HG03457 (cell line): Measurements from ENCODE around the gene MSH3.

Experiments used
- ATAC-seq: cut with Tn5 transposase; IDR thresholded peaks from one replicate; pipeline ENCODE4 v1.9.1; 2021; ENCODE audit warnings: moderate number of reproducible peaks; ENCODE audit not compliant: unreplicated experiment

The MSH3 gene

GRCh38 chr5:80654391-80655230, at the start of gene MSH3, which contains the start of gene DHFR:
Gene MSH3, plus strand, starts transcription at chr5:80654652. Its CDS starts 76 bp downstream, at chr5:80654728.
Gene DHFR, minus strand, starts transcription at chr5:80654983. Its CDS starts 494 bp downstream, at chr5:80654489.
- peak; percentile 20 for ATAC-seq

- ATAC-seq = no peak
These were observed 47.1 kb upstream of the MSH3 start for GRCh38 chr5:80607343-80607742.

DNA sequence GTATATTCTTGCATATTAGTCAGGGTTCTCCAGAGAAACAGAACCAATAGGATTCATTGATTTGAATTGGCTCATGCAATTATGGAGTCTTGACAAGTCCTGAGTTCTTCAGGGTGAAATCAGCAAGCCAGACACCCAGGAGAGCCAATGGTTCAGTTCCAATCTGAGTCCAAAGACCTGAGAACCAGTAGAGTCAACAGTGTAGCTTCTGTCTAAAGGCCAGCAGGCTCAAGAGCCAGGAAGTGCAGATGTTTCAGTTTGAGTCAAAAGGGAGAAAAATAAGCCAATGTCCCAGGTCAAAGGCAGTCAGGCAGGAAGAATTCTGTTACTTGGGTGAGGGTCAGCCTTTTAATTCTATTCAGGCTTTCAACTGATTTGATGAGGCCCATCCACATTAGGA, 46.6 kb upstream of the MSH3 start:
- peak; percentile 71 for ATAC-seq

DNA sequence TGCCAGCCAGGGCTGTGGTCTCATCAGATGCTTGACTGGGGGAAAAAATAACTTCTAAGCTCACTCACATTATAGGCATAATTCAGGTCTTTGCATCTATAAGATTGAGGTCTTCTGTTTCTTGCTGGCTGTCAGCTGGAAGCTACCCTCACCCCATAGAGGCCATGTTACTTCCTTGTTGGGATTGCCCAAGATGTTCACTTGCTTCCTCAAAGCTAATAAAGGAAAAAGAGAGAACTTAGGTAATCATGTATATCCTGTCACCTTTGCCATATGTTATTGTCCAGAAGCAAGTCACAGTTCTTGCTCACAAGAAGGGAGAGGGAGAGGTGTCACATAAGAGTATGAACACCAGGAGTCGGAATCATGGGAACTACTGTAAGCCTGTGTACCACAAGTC, 45.7 kb upstream of the MSH3 start:
- no peak for ATAC-seq

- ATAC-seq = no peak
These were observed 44.8 kb upstream of the MSH3 start for GRCh38 chr5:80609692-80610091.

- no peak for ATAC-seq
These were observed 39.1 kb upstream of the MSH3 start for GRCh38 chr5:80615266-80615914.

- ATAC-seq = no peak
These were observed 36.0 kb upstream of the MSH3 start for GRCh38 chr5:80618438-80618837.

- no peak for ATAC-seq
These were observed 35.4 kb upstream of the MSH3 start for GRCh38 chr5:80619086-80619485.

DNA sequence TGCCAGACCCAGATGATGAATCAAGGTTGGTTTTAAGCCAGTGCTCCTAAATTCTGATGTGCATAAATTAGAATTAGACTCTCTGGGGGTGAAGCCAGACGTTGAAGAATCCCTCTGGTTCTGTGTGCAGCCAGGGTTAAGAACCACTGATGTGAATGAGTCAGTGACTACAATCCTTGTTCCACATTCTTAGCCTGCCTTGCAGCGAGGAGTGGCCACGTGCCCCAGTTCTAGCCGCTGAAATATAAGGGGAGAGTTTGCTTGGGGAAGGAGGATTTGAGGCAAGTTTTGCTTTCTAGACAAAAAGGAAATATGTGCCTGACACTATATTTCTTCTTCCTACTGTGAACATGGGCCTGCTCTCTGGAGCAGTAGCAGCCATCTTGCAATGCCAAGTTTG, 34.2 kb upstream of the MSH3 start:
- ATAC-seq = no peak

DNA sequence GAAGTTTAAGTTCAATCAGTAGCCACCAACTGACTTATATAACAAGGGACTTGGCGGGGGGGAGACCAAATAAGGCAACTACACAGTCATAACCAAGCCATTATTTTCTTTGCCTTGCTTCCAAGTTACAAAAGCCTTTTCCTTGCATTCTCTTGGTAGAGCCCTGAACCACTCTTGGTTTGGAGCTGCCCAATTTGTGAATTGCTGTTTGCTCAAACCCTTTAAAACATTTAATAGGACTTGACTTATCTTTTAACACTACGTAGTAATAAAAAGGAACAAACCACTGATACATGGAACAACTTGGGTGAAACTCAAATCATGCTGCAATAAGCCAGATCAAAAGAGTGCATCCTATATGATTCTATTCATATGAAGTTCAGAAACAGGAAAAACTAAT, 31.7 kb upstream of the MSH3 start:
- no peak for ATAC-seq

- no peak for ATAC-seq
These were observed 30.5 kb upstream of the MSH3 start for GRCh38 chr5:80623999-80624398.

GRCh38 chr5:80625230-80625629, 29.2 kb upstream of the MSH3 start:
- no peak for ATAC-seq

GRCh38 chr5:80629281-80629680, 25.2 kb upstream of the MSH3 start:
- ATAC-seq = no peak

DNA sequence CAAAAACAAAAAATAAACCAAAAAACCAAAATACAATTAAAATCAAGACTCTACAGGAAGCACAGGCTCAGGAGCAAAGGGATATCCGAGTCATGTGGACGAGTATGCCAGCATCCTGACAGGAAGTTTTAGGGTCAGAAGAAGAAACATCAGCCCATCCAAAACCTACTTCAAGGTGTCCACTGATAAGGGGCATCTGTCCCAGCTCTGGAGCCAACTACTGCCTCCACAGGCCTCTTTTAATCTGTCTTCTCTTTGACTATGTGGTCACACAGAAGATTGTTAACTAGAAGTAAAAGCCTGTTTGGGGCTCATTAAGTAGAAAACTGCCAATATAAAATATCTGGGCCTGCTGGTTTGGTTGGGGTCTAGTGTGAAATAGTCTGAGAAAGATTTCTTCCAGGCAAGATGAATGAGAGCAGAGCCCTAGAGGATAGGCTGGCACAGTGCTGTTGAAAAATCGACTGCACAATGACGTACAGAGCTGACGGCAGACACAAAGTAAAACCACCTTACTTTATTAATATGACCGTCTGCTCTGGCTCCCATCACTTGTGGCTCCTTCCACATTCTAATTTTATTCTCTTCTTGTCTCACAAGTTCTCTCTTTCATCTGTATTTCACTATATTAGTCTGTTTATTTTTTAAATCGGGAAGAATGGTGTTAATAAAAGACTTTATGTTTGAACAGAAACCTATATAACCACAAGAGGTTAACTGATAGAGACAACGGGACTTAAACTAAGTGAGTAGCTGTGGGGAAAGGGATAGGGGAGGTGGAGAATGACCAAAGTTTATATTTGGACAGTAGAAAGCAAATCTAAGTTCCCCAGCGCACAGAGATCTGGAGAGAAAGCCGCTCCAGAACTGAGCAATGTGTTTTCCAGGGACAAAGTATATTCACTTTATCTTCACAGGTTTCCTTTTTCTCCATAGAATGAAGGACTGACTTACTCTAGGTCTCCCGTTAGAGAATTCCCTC, 22.9 kb upstream of the MSH3 start:
- ATAC-seq = no peak

DNA sequence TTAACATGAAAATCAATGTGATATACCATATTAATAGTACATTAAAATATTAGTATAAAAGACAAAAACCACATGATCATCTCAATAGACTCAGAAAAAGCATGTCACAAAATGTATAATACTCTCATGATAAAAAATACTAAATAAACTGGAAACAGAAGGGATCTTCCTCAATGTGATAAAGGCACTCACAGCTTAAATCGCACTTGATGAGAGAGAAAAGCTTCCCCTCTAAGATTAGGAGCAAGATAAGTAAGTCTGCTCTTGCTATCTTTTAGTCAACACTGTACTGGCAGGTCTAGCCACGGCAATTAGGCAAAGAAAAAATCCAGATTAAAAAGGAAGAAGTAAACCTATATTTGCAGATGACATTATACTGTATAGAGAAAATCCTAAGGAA, 21.8 kb upstream of the MSH3 start:
- ATAC-seq = no peak

- ATAC-seq = no peak
These were observed 20.3 kb upstream of the MSH3 start for GRCh38 chr5:80634193-80634592.

GRCh38 chr5:80641353-80641752, 13.1 kb upstream of the MSH3 start:
- ATAC-seq = no peak

DNA sequence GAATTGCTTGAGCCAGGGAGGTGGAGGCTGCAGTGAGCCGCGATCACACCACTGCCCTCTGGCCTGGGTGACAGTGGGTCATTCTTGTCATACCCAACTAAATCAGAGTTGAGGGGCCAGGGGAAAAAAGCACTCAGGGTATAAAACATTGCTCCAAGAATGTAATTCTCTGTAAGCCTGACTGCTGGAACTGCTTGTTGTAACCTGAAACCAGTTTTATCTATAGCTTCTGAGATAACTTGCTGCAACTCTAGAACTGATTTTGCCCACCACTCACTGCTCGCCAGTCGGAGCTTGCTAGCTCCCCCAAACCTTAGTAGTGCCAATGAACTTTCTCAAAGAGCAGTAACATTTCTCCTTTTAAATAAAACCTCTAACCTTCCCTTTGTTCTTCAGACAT, 9.6 kb upstream of the MSH3 start:
- ATAC-seq = no peak

GRCh38 chr5:80646926-80647325, 7.5 kb upstream of the MSH3 start:
- no peak for ATAC-seq

DNA sequence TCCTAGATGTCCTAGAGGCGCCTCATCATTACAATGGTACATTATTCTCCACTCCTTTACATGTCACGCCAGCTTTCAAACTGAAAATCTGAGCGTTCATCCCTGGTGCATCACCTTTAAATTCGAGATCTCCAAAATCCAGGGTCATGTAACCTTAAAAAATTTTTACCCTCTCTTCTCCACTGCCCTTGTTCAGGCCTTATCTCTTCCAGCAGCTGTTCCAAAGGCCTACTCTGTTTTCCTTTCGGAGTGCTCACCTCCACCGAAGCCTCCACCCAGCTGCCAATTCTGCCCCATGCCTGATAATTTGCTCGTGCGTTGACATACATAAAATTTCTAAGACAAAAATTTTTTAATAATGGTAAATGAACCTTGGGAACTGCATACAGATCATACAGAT, 950 bp upstream of the MSH3 start:
- ATAC-seq = no peak

DNA sequence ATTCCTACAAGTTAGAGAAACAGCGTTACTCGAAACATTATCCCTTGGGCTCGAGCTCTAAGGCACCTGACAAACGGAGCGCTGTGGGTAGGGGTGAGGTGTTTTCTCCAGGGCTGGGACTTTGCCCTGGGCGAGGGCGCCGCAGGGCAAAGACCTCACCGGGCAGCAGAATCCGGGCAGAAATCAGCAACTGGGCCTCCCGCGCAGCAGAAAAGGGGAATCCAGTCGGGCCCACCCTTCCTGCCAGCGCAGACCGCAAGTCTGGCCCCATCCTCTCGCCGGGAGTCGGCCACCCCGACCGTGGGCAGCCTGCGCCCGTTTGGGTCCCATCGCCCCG, 430 bp upstream of the MSH3 start:
- ATAC-seq = no peak
